K562 (cell line): ENCODE data around the gene PSMD2. TPM values are rescaled to one million over a fixed set of nuclear protein-coding genes. Genes with fewer than 3 reads are reported as not detected.

Experiments
- ARNT ChIP-seq, 2 experiments: fragments of 450-650 bp; IDR thresholded peaks; 2 replicates each; pipeline ENCODE4 v1.6.1; 2016; ENCODE audit warnings: mild to moderate bottlenecking in 1 of 2
- BRF1 ChIP-seq: IDR thresholded peaks from 3 replicates; pipeline ENCODE4 v1.6.1; 2011; ENCODE audit warnings: borderline replicate concordance, mild to moderate bottlenecking; ENCODE audit not compliant: insufficient read length; ENCODE audit errors: extremely low read depth
- DIDO1 ChIP-seq: fragments of 450-650 bp; IDR thresholded peaks from 2 replicates; pipeline ENCODE4 v1.6.1; 2016; ENCODE audit warnings: low read depth, missing biosample characterization, missing genetic modification characterization
- ETV5 ChIP-seq: sonication (generic); formaldehyde crosslinking; IDR thresholded peaks from 2 replicates; pipeline ENCODE4 v1.4.0; 2020; ENCODE audit warnings: low read depth, mild to moderate bottlenecking, missing genetic modification reagents
- KDM5B ChIP-seq: fragments of 200-600 bp; sonication (generic); IDR thresholded peaks from 2 replicates; pipeline ENCODE4 v1.6.1; 2012; ENCODE audit warnings: low read depth, mild to moderate bottlenecking, moderate library complexity, low read length, control low read depth, inconsistent platforms; ENCODE audit not compliant: insufficient replicate concordance
- MAZ ChIP-seq, 2 experiments: fragments of 450-650 bp in 1 of 2; sonication (generic) in 1 of 2; formaldehyde crosslinking; IDR thresholded peaks in 1 of 2; conservative IDR thresholded peaks in 1 of 2; 2 replicates each; pipeline versions ENCODE4 v1.4.0 to v1.5.0; 2020; ENCODE audit warnings: mild to moderate bottlenecking in 1 of 2, missing genetic modification reagents in 1 of 2
- NRF1 ChIP-seq, 2 experiments: fragments of 450-650 bp; IDR thresholded peaks in 1 of 2; conservative IDR thresholded peaks in 1 of 2; 2 replicates each; pipeline ENCODE4 v1.6.1; 2014; ENCODE audit warnings: mild to moderate bottlenecking in 2 of 2
- ZBTB40 ChIP-seq, 2 experiments: fragments of 450-650 bp in 1 of 2; sonication (generic) in 1 of 2; formaldehyde crosslinking in 1 of 2; IDR thresholded peaks; 2 replicates each; pipeline versions ENCODE4 v1.7.1 to v1.9.0; 2016 to 2022; ENCODE audit warnings: inconsistent platforms in 1 of 2, mild to moderate bottlenecking in 1 of 2, missing genetic modification reagents in 1 of 2
- ZNF644 ChIP-seq: fragments of 200-800 bp; sonication (Bioruptor generic); IDR thresholded peaks from 2 replicates; pipeline ENCODE4 v1.6.1; 2016; ENCODE audit warnings: low read depth, missing genetic modification characterization, missing compliant biosample characterization
- polyA plus RNA-seq, 8 experiments: library from polyadenylated mRNA; depleted of rRNA in 4 of 8; stranded (reverse) in 5 of 8; unstranded in 3 of 8; fragments of >200 nt; fragmentation: Nextera tagmentation in 2 of 8; fragmentation: Illumina TruSeq in 1 of 8; extraction: Ambion mirVana in 2 of 8; extraction: Trizol in 1 of 8; gene quantifications; 2 replicates each; pipeline versions ENCODE4 v1.2.1 to v1.2.3, GENCODE V29; 2011 to 2014; ENCODE audit warnings: inconsistent platforms in 1 of 8, missing spikeins in 1 of 8
- total RNA-seq, 7 experiments: library from RNA; depleted of rRNA in 6 of 7; stranded (reverse); fragments of >200 nt in 6 of 7; fragmentation: Illumina TruSeq in 2 of 7; extraction: Trizol in 2 of 7; gene quantifications; 2 replicates each; pipeline versions ENCODE4 v1.2.1 to v1.2.3, GENCODE V29; 2011 to 2021; ENCODE audit warnings: low replicate concordance in 1 of 7
- TF ChIP-seq, protein P1 (sequence below): sonication (generic); formaldehyde crosslinking; IDR thresholded peaks from 2 replicates; pipeline ENCODE4 v1.8.0; 2022; ENCODE audit warnings: mild to moderate bottlenecking, missing genetic modification reagents
- TF ChIP-seq, protein P2 (sequence below): fragments of 450-650 bp; IDR thresholded peaks from 2 replicates; pipeline ENCODE4 v1.6.1; 2018; ENCODE audit not compliant: partially characterized antibody

The PSMD2 gene
- total and polyA plus RNA-seq, 9 of the 15 experiments (the other 6 are each of a cell fraction or from before 2014, with no cell fraction given): 152 to 484 (median 295) TPM

DNA sequence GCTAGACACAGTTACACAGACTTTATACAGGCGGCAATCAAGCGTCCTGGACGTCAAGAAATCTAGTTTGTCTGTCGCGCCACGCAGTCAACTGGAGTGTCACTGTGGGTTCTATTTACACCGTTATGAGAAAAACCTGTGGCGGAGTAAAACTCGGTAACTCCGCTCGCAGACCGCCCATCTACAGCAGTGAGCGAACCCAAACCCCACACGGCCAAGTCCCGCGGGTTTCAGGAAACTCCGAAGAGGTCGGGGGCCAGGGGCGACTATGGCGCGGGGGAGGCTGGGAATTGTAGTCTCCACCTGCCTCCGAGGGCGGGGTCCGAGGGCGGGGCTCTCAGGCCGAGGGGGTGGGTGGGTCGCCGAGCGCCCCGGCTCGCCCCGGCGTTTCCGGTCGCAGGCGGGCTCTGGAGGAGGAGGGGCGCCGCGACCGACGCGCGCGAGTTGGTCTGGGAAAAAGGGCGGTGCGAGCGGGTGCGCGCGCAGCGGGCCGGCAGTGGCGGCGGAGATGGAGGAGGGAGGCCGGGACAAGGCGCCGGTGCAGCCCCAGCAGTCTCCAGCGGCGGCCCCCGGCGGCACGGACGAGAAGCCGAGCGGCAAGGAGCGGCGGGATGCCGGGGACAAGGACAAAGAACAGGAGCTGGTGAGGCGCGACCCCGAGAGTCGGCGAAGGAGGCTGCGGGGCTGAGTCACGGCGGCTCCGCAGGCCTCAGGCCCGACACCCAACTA, at the start of gene PSMD2 (continued):
- TF ChIP-seq ARNT (IDR thresholded peaks at IDR 0.05) (0 out of 4 replicates have a peak, but pooled peaks of 1 of the 2 experiments have one; percentile 58), BRF1 (no peak), NRF1 (conservative IDR thresholded peaks at IDR 0.05 in 1 of 2, IDR thresholded peaks at IDR 0.05 in 1 of 2) (peak; percentile 88 to 89), ZNF644 (tag) (no peak; the same call in 1 of the 2 replicates), KDM5B (peak; percentile 90), DIDO1 (tag) (no peak), MAZ (CRISPR knock-in tag; conservative IDR thresholded peaks at IDR 0.05 in 1 of 2, IDR thresholded peaks at IDR 0.05 in 1 of 2) (peak; percentile 73 to 87), ZBTB40 (IDR thresholded peaks at IDR 0.05) (peak; percentile 32; the same call in 1 of the 2 replicates), ZBTB40 (CRISPR knock-in tag; IDR thresholded peaks at IDR 0.05) (no peak), ETV5 (CRISPR knock-in tag) (0 out of 2 replicates have a peak, but pooled peaks have one; percentile 68)
- TF ChIP-seq, protein P1, sequence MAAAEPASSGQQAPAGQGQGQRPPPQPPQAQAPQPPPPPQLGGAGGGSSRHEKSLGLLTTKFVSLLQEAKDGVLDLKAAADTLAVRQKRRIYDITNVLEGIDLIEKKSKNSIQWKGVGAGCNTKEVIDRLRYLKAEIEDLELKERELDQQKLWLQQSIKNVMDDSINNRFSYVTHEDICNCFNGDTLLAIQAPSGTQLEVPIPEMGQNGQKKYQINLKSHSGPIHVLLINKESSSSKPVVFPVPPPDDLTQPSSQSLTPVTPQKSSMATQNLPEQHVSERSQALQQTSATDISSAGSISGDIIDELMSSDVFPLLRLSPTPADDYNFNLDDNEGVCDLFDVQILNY (CRISPR knock-in tag): 0 out of 2 replicates have a peak, but pooled peaks have one; percentile 58
- TF ChIP-seq, protein P2, sequence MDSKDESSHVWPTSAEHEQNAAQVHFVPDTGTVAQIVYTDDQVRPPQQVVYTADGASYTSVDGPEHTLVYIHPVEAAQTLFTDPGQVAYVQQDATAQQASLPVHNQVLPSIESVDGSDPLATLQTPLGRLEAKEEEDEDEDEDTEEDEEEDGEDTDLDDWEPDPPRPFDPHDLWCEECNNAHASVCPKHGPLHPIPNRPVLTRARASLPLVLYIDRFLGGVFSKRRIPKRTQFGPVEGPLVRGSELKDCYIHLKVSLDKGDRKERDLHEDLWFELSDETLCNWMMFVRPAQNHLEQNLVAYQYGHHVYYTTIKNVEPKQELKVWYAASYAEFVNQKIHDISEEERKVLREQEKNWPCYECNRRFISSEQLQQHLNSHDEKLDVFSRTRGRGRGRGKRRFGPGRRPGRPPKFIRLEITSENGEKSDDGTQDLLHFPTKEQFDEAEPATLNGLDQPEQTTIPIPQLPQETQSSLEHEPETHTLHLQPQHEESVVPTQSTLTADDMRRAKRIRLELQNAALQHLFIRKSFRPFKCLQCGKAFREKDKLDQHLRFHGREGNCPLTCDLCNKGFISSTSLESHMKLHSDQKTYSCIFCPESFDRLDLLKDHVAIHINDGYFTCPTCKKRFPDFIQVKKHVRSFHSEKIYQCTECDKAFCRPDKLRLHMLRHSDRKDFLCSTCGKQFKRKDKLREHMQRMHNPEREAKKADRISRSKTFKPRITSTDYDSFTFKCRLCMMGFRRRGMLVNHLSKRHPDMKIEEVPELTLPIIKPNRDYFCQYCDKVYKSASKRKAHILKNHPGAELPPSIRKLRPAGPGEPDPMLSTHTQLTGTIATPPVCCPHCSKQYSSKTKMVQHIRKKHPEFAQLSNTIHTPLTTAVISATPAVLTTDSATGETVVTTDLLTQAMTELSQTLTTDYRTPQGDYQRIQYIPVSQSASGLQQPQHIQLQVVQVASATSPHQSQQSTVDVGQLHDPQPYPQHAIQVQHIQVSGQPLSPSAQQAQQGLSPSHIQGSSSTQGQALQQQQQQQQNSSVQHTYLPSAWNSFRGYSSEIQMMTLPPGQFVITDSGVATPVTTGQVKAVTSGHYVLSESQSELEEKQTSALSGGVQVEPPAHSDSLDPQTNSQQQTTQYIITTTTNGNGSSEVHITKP: peak; percentile 74
